GM18870 (cell line): ENCODE measurements around the gene TTC39C.

Experiments used
- ATAC-seq: cut with Tn5 transposase; IDR thresholded peaks from one replicate; pipeline ENCODE4 v1.9.1; 2021; ENCODE audit warnings: moderate library complexity; ENCODE audit not compliant: unreplicated experiment

The TTC39C gene

GRCh38 chr18:24075767-24076597 is 61.4 kb downstream of the TTC39C start:
- ATAC-seq: no peak

- ATAC-seq: no peak
Measured at GRCh38 chr18:24076950-24077349, 62.4 kb downstream of the TTC39C start.

- ATAC-seq: no peak
Measured at GRCh38 chr18:24078391-24078790, 63.8 kb downstream of the TTC39C start.

GRCh38 chr18:24080861-24081260 is 66.3 kb downstream of the TTC39C start:
- no peak for ATAC-seq

GRCh38 chr18:24083550-24083949 is 69.0 kb downstream of the TTC39C start:
- ATAC-seq: no peak

GRCh38 chr18:24086082-24086481 is 71.5 kb downstream of the TTC39C start:
- no peak for ATAC-seq

- no peak for ATAC-seq
Measured at GRCh38 chr18:24089076-24089475, 74.5 kb downstream of the TTC39C start.

- ATAC-seq: no peak
Measured at GRCh38 chr18:24089515-24090337, 75.2 kb downstream of the TTC39C start.

- no peak for ATAC-seq
Measured at GRCh38 chr18:24090876-24091275, 76.3 kb downstream of the TTC39C start.

- no peak for ATAC-seq
Measured at GRCh38 chr18:24094561-24094960, 80.0 kb downstream of the TTC39C start.

- no peak for ATAC-seq
Measured at GRCh38 chr18:24095976-24096375, 81.4 kb downstream of the TTC39C start.

- ATAC-seq: no peak
Measured at GRCh38 chr18:24103320-24104021, 88.9 kb downstream of the TTC39C start.

- ATAC-seq: no peak
Measured at GRCh38 chr18:24104486-24104885, 89.9 kb downstream of the TTC39C start.

GRCh38 chr18:24108641-24109040 is 94.1 kb downstream of the TTC39C start:
- ATAC-seq: no peak

- ATAC-seq: no peak
Measured at GRCh38 chr18:24111936-24112335, 97.4 kb downstream of the TTC39C start.

- no peak for ATAC-seq
Measured at GRCh38 chr18:24112464-24112863, 97.9 kb downstream of the TTC39C start.

- no peak for ATAC-seq
Measured at GRCh38 chr18:24112874-24113615, 98.5 kb downstream of the TTC39C start.

GRCh38 chr18:24114924-24115549 is 100.5 kb downstream of the TTC39C start:
- ATAC-seq: no peak

GRCh38 chr18:24115628-24116027 is 101.1 kb downstream of the TTC39C start:
- ATAC-seq: no peak
